ENCODE results near the gene DOCK8.

DOCK8 gene

GRCh38 chr9:468766-469426 lies 254.2 kb downstream of the DOCK8 start:
- DNase-seq: no peak

DNA sequence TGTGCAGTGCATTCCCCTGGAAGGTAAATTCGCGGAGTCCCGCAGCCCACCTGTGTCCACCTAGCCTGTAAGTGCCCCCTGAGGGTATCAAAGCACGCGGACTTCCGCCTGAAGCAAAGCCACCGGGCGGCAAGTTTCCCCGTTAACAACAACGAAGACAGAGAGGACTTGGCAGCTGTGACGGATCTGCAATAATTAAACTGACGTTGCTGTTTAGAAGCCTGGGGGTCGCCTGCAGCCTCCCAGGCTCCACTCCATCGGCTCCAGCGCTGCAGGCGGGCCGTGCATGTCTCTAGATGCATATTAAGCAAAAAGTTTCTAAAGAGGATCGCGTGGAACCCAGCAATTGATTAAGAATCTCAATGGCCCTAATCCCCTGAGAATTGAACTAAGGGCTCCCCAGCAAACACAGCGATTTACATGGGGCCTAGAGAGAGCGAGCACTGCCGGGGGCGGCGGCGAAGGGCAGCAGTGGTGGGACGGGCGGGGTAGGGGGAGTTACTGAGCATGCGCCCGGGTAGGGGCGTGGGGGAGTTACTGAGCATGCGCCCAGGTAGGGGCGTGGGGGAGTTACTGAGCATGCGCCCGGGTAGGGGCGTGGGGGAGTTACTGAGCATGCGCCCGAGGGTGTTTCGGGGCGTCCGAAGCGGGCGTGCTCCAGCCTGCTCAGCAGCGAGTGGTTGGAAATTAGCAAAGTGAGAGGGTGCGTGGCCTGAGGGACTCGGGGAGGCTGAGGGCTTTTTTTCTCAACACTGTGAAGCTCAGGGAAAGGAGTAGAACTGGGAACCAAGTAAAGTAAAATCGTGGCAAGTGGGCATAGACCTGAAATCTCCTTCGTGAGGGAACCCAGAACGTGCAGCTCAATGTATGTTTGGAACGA lies 255.2 kb downstream of the DOCK8 start:
- peak; percentile 32 for DNase-seq

- DNase-seq: no peak
Observed at GRCh38 chr9:470552-471194, 256.0 kb downstream of the DOCK8 start.

- DNase-seq: no peak
Observed at GRCh38 chr9:471320-471719, 256.7 kb downstream of the DOCK8 start.

GRCh38 chr9:472479-473075 lies 257.9 kb downstream of the DOCK8 start:
- DNase-seq: no peak

- DNase-seq: no peak
Observed at GRCh38 chr9:477193-477592, 262.5 kb downstream of the DOCK8 start.

DNA sequence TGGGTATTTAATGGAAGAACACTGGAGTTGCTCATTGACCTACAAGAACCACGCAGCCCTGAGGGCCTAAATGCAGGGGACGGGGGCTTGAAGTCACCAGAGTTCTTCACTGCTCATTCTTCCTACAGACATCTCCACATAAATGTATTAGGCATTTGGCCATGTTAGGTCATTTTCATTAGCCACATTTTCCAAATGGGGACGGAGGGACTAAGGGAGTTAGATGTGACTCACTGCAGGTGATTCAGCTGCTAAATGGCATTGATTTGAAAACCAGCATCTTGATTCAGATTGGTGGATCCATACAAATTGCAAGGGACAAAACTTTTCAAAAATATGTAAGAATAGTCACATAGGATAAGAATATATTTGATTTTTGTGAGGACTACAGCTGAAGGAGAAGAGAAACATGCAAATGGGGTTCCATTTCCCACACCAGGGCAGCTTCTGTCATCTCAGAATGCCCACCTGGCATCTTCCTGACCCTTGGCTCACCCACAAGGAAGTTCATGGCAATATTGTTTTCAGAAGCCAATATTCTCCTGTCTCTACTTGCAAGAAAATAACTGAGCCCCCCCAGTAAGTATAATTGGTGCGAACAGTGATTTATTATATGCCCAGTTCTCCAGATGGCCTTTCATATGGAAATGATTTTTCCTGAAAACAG lies 264.8 kb downstream of the DOCK8 start:
- no peak for DNase-seq

DNA sequence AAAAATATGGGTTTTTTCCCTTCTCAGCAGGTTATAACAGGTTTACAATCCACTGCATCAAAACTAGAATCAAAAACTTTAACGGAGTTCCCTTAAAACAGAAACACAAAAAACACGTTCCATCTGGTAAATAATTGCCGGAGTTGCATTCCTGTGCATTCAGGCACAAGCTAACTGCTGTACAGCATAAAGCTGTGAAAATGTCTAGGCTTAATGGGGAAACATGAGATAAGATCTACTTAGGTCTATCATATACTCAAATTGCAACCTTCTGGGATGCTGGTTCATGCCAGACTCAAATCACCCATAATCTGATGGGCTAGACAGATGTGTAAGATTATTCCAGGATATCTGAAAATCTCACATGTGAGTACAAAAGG lies 265.3 kb downstream of the DOCK8 start:
- no peak for DNase-seq

DNA sequence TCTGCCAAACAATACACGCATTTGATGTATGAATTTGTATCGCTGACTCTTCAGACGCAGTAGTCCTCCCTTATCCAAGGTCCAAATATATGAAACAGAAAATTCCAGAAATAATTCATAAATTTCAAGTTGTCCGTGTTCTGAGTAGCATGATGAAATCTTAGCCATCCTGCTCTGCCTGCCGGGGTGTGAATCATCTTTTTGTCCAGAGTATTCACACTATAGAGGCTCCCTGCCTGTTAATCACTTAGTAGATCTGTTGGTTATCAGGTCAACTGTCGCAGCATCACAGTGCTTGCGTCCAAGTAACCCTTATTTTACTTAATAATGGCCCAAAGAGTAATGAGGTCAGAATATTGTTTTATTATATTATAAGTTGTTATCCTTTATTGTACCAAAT lies 268.1 kb downstream of the DOCK8 start:
- no peak for DNase-seq

DNA sequence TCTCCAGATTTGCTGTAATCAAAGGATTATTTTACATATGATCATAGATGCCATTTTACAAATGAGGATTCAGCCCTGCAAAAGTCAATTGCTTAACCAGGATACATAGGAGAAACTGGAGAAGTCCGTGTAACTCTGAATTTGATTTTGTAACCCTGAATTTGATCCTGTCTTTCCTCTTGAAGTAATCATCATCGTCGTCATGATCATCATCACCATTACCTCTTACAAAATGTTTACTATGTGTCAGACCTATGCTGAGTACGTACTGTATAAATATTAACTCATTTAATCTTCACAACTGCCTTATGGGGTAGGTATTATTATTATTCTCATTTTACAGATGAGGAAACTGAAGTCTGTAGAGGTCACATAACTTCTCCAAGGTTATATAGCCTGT lies 271.5 kb downstream of the DOCK8 start:
- DNase-seq: no peak

GRCh38 chr9:487429-487828 lies 272.8 kb downstream of the DOCK8 start:
- no peak for DNase-seq

GRCh38 chr9:488448-488847 lies 273.8 kb downstream of the DOCK8 start:
- DNase-seq: no peak

- DNase-seq: no peak
Observed at GRCh38 chr9:489198-490197, 274.8 kb downstream of the DOCK8 start.

- no peak for DNase-seq
Observed at GRCh38 chr9:494764-495163, 280.1 kb downstream of the DOCK8 start.

GRCh38 chr9:495739-496138 lies 281.1 kb downstream of the DOCK8 start:
- DNase-seq: no peak

- no peak for DNase-seq
Observed at GRCh38 chr9:503326-503725, 288.7 kb downstream of the DOCK8 start.

DNA sequence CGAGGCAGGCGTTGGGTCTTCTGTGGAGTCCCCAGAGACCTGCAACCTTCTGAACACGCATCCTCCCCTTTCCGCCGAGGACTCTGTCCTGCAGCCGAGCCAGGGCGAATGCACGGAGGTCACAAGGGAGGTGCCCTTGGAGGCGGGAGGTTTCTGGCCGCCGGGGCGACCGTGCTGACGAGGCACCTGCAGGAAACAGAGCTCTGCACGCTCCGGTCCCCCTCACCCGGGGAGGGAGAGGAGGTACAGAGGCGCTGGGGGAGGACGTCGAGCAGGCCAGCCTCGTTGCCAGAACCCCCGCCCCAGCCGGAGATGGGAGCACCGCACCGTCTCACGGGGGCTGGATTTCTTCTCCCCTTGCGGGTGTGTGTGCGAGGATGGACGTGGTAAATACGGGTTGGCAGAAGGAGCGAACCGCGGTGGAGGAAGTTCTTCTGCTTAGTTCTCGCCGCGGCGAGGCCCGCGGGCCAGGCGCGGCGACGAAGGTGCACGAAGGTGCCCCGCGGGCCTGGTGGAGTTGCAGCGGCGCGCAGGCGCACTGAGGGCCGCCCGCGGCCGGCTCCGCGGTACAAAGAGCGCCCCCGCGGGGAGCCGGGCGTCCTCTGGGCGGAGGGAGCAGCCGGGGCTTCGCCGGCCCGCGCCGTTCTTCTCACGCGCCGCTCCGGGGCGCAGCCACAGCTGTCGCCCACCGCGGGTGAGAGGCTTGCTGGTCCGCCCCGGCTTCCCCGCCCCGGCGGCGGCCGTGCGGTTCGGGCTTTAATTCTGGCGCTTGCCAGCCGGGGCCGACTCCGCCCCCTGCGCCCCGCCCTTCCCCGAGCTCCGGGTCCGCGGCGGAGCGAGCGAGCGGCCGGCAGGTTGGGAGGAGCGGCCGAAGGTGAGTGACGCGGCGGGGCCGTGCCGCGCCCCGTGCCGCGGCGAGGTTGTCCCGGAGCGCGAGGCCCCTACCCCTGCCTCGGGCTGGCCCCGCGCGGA lies 289.5 kb downstream of the DOCK8 start, which contains the start of gene KANK1:
Gene KANK1, plus strand, starts transcription at position 815 of the 972 bp plus-strand sequence.
- no peak for DNase-seq

- DNase-seq: no peak
Observed at GRCh38 chr9:504921-505740, 290.5 kb downstream of the DOCK8 start.

- DNase-seq: no peak
Observed at GRCh38 chr9:505741-506059, 291.0 kb downstream of the DOCK8 start.

DNA sequence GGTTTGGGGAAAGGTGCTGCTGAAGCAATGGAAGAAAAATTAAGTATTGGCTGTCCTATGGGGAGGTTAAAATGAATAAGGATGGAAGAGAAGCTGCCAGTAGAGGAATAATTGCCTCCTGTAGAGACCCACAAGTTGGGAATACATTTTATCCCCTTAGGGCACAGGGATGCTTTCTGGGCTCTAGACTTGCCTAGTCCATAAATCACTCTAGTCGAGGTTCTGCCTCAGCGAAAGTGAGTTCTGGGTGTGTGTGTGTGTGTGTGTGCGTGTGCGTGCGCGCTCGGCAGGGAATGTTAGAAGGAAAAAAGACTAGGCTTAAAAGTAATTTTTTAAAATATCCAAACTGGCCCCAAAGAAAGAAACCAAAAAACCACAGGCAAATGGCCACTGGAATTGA lies 291.6 kb downstream of the DOCK8 start:
- no peak for DNase-seq

All from NCI-H2029 treated with DMSO at 0.1 percent for 48 hours (cell line).